ENCODE measurements around the gene KLHL25.

Gene KLHL25

GRCh38 chr15:85760049-85760448 lies 34.7 kb downstream of the KLHL25 start:
- DNase-seq (ENCODE audit: low read depth), result no peak

DNA sequence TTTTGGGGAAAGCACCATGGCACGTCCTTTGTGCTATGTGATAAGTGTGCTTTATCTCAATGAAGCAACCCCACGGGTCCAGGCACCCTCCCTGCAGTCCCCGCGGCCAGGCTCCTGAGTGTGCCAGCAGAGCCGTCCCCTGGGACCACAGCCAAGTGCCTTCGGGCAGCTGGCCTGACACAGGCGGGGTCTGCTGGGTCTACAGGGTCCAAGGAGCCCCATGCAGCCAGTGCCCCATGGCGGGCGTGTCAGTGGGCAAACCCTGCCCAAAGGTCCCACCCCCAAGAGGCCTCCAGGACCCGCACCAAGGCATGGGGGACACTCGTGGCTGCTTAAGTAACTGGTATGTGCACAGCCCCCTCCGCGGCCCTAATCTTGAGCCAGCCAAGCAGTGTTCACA lies 35.3 kb downstream of the KLHL25 start:
- no peak for DNase-seq (ENCODE audit: low read depth)

DNA sequence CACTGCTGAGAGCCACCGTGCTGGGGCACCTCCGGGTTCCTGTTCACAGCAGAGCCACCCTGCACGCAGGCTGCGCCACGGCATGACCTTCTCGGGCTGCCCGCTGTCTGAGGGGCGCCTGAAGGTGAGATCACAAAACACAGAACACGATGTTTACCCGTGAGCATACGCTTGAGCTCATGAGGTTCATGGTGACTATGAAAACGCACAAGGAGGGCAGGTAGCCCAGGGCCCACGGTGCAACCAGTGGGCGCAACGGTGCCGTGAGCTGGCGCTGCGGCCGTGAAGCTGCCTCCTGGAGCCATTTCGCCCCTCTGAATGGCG lies 36.1 kb downstream of the KLHL25 start:
- DNase-seq (ENCODE audit: low read depth), result no peak

- DNase-seq (ENCODE audit: low read depth), result no peak
Measured at GRCh38 chr15:85757939-85758654, 36.6 kb downstream of the KLHL25 start.

DNA sequence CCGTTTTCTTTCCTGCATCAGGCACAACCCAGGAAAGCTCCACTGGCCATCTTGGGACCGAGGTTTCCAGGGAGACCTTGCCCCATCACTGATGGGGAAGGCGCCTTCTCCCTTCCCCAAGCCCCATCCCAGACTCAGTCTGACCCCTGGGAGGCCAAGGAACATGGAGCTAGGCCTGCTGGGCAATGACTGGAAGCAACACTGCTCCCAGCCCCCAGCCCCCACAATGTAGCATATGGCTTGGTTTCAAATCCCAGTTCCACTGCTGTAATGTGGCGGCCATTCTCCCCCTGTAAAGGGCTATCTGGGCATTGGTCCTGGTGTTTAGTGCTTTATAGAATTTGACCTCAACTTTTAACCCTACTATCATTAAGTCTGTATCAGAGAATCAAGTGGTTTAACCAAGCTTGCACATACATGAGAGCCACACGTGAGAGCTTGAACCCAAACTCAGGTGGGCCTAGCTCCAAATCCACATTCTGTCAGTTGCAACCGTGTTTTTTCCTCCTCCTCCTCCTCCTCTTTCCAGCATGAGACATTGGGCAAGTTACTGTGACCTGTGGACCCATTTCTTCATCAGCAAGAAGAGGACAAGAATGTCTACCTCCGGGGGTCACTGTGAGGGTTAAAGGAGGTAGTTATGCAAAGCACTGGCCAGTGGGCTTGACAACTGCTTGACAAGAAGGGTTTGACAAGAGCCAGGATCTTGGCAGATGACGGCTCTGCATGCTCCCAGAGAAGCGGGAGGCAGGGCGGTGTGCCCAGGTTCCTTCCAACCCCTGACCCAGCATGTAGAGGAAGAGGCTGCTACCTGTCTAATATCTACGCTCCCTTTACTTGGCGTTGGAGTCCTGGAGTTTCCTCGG lies 37.4 kb downstream of the KLHL25 start:
- no peak for DNase-seq (ENCODE audit: low read depth)

- no peak for DNase-seq (ENCODE audit: low read depth)
Measured at GRCh38 chr15:85756411-85757072, 38.2 kb downstream of the KLHL25 start.

GRCh38 chr15:85755942-85756341 lies 38.8 kb downstream of the KLHL25 start:
- no peak for DNase-seq (ENCODE audit: low read depth)

GRCh38 chr15:85755471-85755870 lies 39.3 kb downstream of the KLHL25 start:
- DNase-seq (ENCODE audit: low read depth), result no peak

DNA sequence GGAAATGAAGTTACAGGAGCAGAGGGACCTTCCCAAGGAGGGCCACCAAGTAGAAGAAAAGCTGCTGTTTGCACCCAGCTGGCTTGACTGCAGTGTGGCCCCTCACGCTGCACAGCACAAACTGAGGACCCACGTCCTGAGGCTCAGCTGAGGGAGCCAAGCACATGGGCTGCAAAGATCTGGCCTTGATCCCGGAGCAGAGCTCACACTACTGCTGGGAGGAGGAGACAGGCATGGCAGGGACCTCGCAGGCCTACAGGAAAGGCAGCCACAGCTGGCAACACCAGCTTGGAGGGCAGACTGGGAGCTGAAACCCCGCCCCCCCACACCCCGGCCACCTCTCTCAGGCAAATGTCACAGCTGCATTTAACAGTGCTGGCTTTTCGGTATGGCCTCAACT lies 39.7 kb downstream of the KLHL25 start:
- DNase-seq (ENCODE audit: low read depth), result no peak

DNA sequence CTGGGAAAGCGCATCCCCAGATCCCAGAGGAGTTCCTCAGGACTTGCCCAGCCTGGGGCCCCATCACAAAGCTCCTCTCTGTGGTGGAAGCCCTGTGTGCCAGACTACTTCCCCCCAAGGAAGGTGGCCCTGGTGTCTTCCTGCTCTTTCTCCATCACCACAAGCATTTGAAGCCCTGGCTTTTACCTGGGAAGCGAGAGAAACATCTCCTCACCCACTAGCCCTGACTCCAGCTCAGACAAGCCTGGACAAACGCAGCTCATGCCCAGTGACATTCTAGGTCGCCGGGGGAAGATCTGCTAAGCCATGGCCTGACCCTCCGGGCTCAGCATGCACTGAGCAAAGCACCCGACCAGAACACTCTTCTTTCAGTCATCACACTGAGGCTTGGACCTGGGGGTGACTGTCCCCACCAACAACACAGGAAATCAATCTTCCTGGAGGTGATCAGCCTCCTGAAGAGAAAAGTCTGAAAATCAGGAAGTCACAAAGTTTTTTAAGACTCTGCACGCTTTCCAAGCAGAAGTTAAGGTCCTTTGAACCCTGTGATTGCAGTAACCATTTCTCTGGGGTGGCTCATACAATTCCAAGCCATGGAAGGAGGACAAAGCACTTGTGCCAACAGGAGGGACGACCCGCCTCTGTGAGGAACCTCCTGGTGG lies 40.8 kb downstream of the KLHL25 start:
- no peak for DNase-seq (ENCODE audit: low read depth)

DNA sequence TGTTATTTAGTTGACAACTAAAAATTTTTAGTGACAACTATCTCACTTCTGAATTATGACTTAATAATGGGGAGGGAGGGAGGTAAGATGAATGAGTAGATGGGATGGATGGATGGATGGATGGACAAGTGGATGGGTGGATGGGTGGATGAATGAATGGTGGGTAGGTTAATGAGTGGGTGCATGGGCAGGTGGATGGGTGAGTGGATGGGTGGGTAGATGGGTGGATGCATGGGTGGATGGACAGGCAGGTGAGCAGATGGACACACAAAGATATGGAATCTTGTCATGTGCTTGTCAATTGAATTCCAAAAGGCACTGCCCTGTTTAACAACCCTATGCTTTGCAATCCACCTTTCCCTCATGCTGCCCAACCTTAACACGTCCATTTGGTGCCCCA lies 41.5 kb downstream of the KLHL25 start:
- no peak for DNase-seq (ENCODE audit: low read depth)

GRCh38 chr15:85752491-85752961 lies 42.2 kb downstream of the KLHL25 start:
- no peak for DNase-seq (ENCODE audit: low read depth)

DNA sequence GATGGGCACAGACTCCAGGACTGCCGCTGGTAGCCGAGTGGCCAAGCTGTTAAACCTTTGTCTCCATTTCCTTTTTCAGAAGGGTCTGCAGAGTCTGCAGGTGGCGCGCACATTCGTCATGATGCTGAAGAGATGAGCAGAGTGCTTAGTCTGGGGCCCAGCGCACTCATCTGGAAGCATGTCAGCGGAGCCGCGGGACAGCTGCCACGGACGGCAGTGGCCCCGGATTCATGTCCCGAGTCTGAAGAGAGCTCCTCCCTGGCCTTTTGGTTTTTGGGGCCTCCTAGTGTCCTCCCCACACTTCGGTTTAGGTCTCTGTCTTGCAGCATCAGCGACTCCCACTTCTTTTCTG lies 42.6 kb downstream of the KLHL25 start:
- no peak for DNase-seq (ENCODE audit: low read depth)

- DNase-seq (ENCODE audit: low read depth), result no peak
Measured at GRCh38 chr15:85751291-85752123, 43.2 kb downstream of the KLHL25 start.

GRCh38 chr15:85750319-85751290 lies 44.1 kb downstream of the KLHL25 start:
- no peak for DNase-seq (ENCODE audit: low read depth)

DNA sequence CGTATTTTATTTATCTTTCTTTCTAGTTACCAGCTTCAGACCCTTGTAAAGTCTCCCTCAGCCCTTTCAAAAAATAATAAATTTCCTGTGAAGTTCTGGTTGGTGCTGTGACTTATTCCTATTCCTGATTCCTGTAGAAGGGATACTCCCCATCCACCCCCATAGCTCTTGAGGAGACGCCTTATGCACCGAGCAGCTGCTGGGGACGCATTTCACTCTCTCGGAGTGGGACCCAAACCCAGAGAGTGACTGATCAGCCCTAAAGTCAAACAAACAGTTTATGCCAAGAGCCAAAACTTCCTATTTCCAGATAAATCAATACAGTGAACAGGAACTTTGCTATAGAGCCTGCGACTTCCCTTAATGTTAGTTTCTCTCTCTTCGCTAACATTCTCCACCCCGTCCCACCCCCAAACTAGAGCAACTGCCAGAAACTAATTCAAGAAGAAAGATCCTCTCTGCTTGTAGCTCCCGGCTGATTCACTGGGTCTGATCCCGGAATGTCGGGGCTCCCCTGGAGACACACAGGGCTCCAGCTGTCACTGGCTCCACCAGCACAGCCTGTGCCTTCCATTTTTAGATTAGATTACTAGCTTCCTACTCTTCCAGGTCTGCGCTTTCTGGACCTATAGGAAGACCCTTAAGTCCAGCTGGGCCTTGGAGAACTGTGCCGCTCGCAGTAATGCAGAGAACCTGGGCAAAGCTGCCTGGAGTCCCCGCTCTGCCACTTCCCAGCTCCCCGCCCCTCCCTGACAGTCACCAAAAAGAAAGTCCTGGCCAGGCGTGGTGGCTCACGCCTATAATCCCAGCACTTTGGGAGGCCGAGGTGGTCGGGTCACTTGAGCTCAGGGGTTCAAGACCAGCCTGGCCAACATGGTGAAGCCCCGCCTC lies 45.2 kb downstream of the KLHL25 start:
- DNase-seq (ENCODE audit: low read depth), result no peak

GRCh38 chr15:85748729-85749128 lies 46.0 kb downstream of the KLHL25 start:
- no peak for DNase-seq (ENCODE audit: low read depth)

GRCh38 chr15:85748176-85748575 lies 46.5 kb downstream of the KLHL25 start:
- DNase-seq (ENCODE audit: low read depth), result no peak

DNA sequence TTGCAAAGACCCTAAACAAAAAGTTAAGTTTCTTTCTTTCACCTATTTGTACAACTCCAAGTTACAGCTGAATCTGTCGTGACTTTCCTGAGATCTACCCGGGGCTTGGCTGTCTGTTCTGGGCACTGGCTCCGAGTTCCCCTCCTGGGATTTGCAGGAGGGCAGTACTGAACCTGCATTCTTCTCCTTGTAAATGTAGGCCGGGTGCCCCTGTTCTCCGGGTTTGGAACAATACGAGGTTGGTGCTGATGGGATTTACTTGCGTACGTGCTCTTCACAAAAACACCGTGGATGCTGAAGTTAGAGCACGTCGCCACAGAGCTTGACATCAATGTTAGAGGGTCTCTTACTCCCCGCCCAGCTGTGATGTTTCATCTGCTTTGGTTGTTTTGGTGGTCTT lies 48.1 kb downstream of the KLHL25 start:
- DNase-seq (ENCODE audit: low read depth), result no peak
